Breast epithelium (tissue), 4 donors: ENCODE data around the gene SCYL1. TPM values are rescaled to one million over a fixed set of nuclear protein-coding genes. Genes with fewer than 3 reads are reported as not detected.
A peak's percentile ranks its signal among the peaks of the same experiment; 100 is the strongest.

Experiments
- DNase-seq, 2 donors: peaks; one replicate each; pipeline ENCODE4 v3.0.0-alpha.2; 2019; ENCODE audit warnings: low spot score in 2 of 2
- H3K27ac ChIP-seq, 2 donors: fragments of 200-600 bp; sonication (generic) in 1 of 2; one replicate each; pipeline ENCODE4 v1.5.1; 2016 to 2019; ENCODE audit warnings: mild to moderate bottlenecking in 1 of 2
- H3K27me3 ChIP-seq, 2 donors: fragments of 200-600 bp; sonication (generic) in 1 of 2; one replicate each; pipeline versions ENCODE4 v1.5.1 to v1.6.0; 2017 to 2019; ENCODE audit warnings: control low read depth in 1 of 2, mild to moderate bottlenecking in 1 of 2
- H3K36me3 ChIP-seq: fragments of 200-600 bp; one replicate; pipeline ENCODE4 v1.5.1; 2019
- H3K4me1 ChIP-seq, 2 donors: fragments of 200-600 bp; sonication (generic); one replicate each; pipeline ENCODE4 v1.5.1; 2016 to 2019; ENCODE audit warnings: control low read depth in 1 of 2
- H3K4me3 ChIP-seq, 3 donors: fragments of 200-600 bp; sonication (generic); 1 replicate in 2 of 3; 2 replicates in 1 of 3; pipeline ENCODE4 v1.5.1; 2016 to 2019; ENCODE audit warnings: mild to moderate bottlenecking in 3 of 3, moderate library complexity in 2 of 3
- H3K9me3 ChIP-seq, 2 donors: fragments of 200-600 bp; sonication (generic) in 1 of 2; one replicate each; pipeline ENCODE4 v1.5.1; 2016 to 2019; ENCODE audit warnings: control low read depth in 1 of 2
- POLR2A ChIP-seq: fragments of 450-650 bp; IDR thresholded peaks from one replicate; pipeline ENCODE4 v1.6.1; 2016; ENCODE audit warnings: antibody characterized with exemption, mild to moderate bottlenecking, moderate library complexity
- POLR2AphosphoS5 ChIP-seq, 3 donors: sonication (generic); formaldehyde crosslinking; IDR thresholded peaks; one replicate each; pipeline ENCODE4 v1.6.1; 2017; ENCODE audit warnings: antibody characterized with exemption in 3 of 3
- intact Hi-C: fragments of 100-400 bp; cut with DNase I; formaldehyde crosslinking; loops from one replicate; pipeline ENCODE4 v1.15.1; 2023; ENCODE audit warnings: low total_unique reads
- total RNA-seq, 3 donors: library from RNA; depleted of rRNA; stranded (reverse); fragments of >200 nt; gene quantifications; one replicate each; pipeline ENCODE4 v1.1.0, GENCODE V29; 2016
- TF ChIP-seq, protein P1 (sequence below), 3 donors: fragments of 450-650 bp; IDR thresholded peaks; one replicate each; pipeline ENCODE4 v1.5.1; 2016 to 2017; ENCODE audit warnings: antibody characterized with exemption in 3 of 3, mild to moderate bottlenecking in 3 of 3, moderate library complexity in 3 of 3

Gene SCYL1
- total RNA-seq, 3 donors from 2014 or later, result 74.1 to 83.4 (median 83.2) TPM

DNA sequence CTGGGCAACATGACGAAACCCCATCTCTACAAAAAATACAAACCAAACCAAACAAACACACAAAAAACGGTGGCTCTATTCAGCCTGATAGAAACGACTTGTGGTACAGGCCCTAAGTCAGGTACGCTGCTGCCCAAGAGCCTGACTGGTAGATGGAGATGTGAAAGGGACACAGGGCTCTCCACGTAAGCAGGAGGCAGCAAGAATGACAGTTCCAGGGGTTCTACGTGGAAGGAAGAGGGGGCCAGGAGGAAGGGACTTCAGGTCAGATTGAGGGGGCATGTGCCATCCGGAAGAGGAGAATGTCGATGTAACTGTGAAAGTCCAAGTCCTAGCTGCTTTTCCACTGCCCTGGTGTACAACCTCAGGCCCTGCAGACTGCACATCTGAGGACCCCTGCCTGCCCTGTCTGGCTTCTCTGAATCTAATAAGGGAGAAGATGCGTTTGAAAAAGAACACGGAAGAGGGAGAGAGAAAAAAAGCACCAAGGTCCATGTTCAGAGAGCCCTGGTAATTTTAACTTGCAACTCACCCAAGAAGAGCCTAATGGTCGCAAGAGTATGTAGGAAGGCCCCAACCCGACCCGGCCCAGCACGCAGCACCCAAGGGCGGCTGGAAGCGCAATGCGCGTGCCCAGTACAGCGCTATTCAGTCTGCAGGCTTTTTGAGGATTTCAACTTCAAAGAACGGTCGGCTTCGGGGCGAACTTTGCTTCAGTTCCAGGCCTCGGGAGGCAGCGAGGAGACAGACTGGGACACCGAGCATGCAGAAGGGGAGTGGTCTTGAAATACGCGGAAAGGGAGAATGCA, 44.5 kb downstream of the SCYL1 start:
- peaks cover 24 to 25% of the 10 kb centered on the region in 2 donors for H3K4me1 ChIP-seq
- no peaks in the 10 kb centered on the region for H3K36me3 ChIP-seq
- H3K27ac ChIP-seq, result peak overlapping the region; percentile 96 to 97
- H3K9me3 ChIP-seq, result no peaks in the 10 kb centered on the region
- H3K4me3 ChIP-seq, result peak overlapping the region; percentile 75 to 91 (median 77)
- intact Hi-C loops, result no loop called here
- no peaks in the 10 kb centered on the region for H3K27me3 ChIP-seq
- no peak for DNase-seq
- TF ChIP-seq POLR2A (no peak), POLR2AphosphoS5 (IDR thresholded peaks at IDR 0.05) (no peak)
- TF ChIP-seq, protein P1, sequence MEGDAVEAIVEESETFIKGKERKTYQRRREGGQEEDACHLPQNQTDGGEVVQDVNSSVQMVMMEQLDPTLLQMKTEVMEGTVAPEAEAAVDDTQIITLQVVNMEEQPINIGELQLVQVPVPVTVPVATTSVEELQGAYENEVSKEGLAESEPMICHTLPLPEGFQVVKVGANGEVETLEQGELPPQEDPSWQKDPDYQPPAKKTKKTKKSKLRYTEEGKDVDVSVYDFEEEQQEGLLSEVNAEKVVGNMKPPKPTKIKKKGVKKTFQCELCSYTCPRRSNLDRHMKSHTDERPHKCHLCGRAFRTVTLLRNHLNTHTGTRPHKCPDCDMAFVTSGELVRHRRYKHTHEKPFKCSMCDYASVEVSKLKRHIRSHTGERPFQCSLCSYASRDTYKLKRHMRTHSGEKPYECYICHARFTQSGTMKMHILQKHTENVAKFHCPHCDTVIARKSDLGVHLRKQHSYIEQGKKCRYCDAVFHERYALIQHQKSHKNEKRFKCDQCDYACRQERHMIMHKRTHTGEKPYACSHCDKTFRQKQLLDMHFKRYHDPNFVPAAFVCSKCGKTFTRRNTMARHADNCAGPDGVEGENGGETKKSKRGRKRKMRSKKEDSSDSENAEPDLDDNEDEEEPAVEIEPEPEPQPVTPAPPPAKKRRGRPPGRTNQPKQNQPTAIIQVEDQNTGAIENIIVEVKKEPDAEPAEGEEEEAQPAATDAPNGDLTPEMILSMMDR (IDR thresholded peaks at IDR 0.05), result no peak

DNA sequence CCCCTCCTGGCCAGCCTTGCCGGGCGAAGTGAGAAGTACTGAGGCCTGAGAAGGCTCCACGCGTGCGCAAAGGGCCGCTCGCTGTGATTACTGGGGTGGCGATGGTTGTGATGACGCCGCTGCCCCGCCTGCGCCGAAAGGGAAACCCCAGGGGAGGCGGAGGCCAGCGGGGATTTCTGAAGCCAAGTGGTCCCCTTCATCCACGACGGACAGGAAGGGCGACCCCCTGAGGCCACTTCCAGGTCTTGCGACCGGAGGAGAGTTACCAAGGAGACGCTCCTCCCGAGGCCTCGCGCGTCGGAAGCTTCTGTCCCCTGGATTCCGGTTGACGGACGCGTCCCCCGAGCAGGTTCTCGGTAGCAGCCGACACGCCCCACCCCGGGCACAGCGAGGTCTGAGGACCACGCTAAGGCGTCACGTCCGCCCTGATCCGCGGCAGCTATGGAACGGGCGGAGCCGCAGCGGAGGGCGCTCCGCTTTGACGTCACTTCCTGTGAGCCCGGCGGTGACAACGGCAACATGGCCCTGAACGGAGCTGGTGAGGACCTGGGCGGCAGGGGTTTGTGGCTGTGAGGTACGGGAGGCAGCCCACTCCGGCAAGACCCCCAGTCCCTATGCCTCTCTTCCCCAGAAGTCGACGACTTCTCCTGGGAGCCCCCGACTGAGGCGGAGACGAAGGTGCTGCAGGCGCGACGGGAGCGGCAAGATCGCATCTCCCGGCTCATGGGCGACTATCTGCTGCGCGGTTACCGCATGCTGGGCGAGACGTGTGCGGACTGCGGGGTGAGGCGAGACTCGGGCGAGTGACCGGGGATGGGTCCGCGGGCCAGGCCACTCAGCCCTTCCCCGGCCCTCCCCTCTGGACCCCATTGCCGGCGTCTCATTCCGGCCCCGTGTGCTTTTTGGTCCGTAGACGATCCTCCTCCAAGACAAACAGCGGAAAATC, 45.4 kb downstream of the SCYL1 start, which contains the start of gene ZNRD2:
TSS of gene ZNRD2 (plus strand) at position 505 of the 946 bp plus-strand sequence. CDS start at position 520, 15 bp downstream.
- peak within 1 kb of the TSS; percentile 96 to 97 for H3K27ac ChIP-seq
- H3K4me1 ChIP-seq, result peaks cover 29 to 32% of the 10 kb centered on the region in 2 donors
- peak; percentile 96 to 98 for DNase-seq
- H3K27me3 ChIP-seq, result no peaks in the 10 kb centered on the region
- TF ChIP-seq, protein P1 (IDR thresholded peaks at IDR 0.05), result peak in 2 of 3 donors; percentile 30 to 43
- TF ChIP-seq POLR2A (peak; percentile 85), POLR2AphosphoS5 (IDR thresholded peaks at IDR 0.05) (peak; percentile 92 to 96 (median 96))
- H3K36me3 ChIP-seq, result no peaks in the 10 kb centered on the region
- peak within 1 kb of the TSS; percentile 75 to 91 (median 77) for H3K4me3 ChIP-seq
- intact Hi-C loops, result no loop called here
- no peaks in the 10 kb centered on the region for H3K9me3 ChIP-seq

DNA sequence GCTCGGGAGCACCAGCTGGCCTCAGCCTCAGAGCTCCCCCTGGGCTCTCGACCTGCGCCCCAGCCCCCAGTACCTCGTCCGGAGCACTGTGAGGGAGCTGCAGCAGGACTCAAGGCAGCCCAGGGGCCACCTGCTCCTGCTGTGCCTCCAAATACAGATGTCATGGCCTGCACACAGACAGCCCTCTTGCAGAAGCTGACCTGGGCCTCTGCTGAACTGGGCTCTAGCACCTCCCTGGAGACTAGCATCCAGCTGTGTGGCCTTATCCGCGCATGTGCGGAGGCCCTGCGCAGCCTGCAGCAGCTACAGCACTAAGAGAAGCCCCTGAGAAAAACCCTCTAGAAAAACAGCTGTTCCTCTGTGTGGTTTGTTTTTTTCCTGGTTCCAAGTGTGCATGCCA, 46.5 kb downstream of the SCYL1 start:
- Histone ChIP-seq H3K27ac (peak overlapping the region; percentile 96 to 97), H3K4me1 (peaks cover 37% of the 10 kb centered on the region in 2 donors), H3K9me3 (no peaks in the 10 kb centered on the region), H3K27me3 (no peaks in the 10 kb centered on the region), H3K36me3 (no peaks in the 10 kb centered on the region), H3K4me3 (peak overlapping the region; percentile 75 to 91 (median 77))
- TF ChIP-seq, protein P1 (IDR thresholded peaks at IDR 0.05), result no peak
- TF ChIP-seq POLR2A (no peak), POLR2AphosphoS5 (IDR thresholded peaks at IDR 0.05) (no peak)
- intact Hi-C loops, result no loop called here
- DNase-seq, result no peak

DNA sequence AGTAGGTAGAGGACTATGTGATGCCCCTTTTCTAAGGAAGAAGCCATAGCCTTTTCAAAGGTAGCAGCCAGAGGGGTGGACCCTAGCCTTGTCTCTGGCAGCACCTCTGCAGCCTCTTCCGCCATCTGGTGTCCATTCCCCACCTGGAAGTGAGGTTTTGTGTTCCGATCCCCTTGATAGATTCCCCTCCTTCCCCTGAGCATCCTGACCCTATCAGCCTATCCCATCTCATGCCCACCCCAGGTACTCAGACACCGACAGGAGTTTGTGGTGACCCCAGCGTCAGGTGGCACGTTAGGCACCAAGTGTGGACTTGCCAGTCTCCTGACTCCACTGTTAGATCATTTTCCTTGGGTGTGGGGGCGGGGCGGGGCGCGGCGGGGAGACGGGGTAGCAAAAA, 47.1 kb downstream of the SCYL1 start:
- peak overlapping the region; percentile 96 to 97 for H3K27ac ChIP-seq
- peak in 1 of 3 donors; percentile 6 for TF ChIP-seq POLR2AphosphoS5 (IDR thresholded peaks at IDR 0.05)
- TF ChIP-seq, protein P1 (IDR thresholded peaks at IDR 0.05), result peak in 2 of 3 donors; percentile 13 to 61
- TF ChIP-seq POLR2A, result no peak
- no peaks in the 10 kb centered on the region for H3K27me3 ChIP-seq
- H3K4me1 ChIP-seq, result peaks cover 41 to 42% of the 10 kb centered on the region in 2 donors
- intact Hi-C loops, result no loop called here
- H3K36me3 ChIP-seq, result no peaks in the 10 kb centered on the region
- H3K9me3 ChIP-seq, result no peaks in the 10 kb centered on the region
- H3K4me3 ChIP-seq, result peak overlapping the region; percentile 60 to 91 (median 75)
- no peak for DNase-seq
